IPS-20b (cell line): ENCODE measurements around the gene ALG1.
A peak's percentile ranks its signal among the peaks of the same experiment; 100 is the strongest.
"Not testable (repeated sequence)": the region's sequence is repeated elsewhere in the genome, so short reads cannot be mapped to it uniquely, and the experiment has no call there.

Experiments used
- H3K27ac ChIP-seq: one replicate; pipeline ENCODE4 v1.5.1; 2013; ENCODE audit warnings: low read length
- H3K27me3 ChIP-seq: 2 replicates; pipeline ENCODE4 v1.6.1; 2013; ENCODE audit warnings: mild to moderate bottlenecking, low read length, inconsistent platforms; ENCODE audit not compliant: insufficient read depth
- H3K36me3 ChIP-seq: 2 replicates; pipeline ENCODE4 v1.6.1; 2013; ENCODE audit warnings: low read depth, mild to moderate bottlenecking, inconsistent platforms, low read length, moderate library complexity; ENCODE audit not compliant: insufficient read depth
- H3K4me1 ChIP-seq: 2 replicates; pipeline ENCODE4 v1.6.1; 2013; ENCODE audit warnings: mild to moderate bottlenecking, control low read depth, inconsistent platforms, low read length, moderate library complexity; ENCODE audit not compliant: insufficient read depth
- H3K4me3 ChIP-seq: 2 replicates; pipeline ENCODE4 v1.5.1; 2013; ENCODE audit warnings: mild to moderate bottlenecking, low read length, inconsistent platforms
- H3K9ac ChIP-seq: 2 replicates; pipeline ENCODE4 v1.6.1; 2013; ENCODE audit warnings: low read depth, mild to moderate bottlenecking, inconsistent platforms, low read length, moderate library complexity
- H3K9me3 ChIP-seq: 2 replicates; pipeline ENCODE4 v1.6.1; 2013; ENCODE audit warnings: mild to moderate bottlenecking, low read depth, low read length, inconsistent platforms; ENCODE audit not compliant: insufficient read depth

The ALG1 gene

DNA sequence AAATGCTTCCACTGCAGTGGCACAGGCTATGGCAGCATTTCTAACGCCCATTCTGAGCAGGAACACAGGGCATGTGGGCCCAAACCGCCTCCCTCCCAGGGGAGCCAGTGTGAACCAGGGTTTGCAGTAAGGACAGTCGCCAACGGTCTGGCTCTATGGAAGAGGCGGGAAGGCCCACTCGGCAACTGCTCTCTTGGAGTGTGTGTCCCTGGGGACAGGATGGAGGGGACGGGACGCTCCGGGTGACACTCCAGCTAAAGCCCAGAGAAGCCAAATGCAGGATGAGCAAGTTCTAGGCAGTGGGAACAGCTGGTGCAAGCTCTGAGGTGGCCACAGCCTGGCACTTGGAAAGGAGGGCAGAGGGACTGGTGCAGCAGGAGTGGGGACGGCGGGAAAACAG is 22.1 kb downstream of the ALG1 start:
- H3K4me3 ChIP-seq, H3K4me1 ChIP-seq, H3K9ac ChIP-seq, H3K27me3 ChIP-seq, H3K9me3 ChIP-seq, H3K27ac ChIP-seq: not testable (repeated sequence)
- H3K36me3 ChIP-seq: peaks cover 15% of the 10 kb centered on the region; the same call in 1 of the 2 replicates

DNA sequence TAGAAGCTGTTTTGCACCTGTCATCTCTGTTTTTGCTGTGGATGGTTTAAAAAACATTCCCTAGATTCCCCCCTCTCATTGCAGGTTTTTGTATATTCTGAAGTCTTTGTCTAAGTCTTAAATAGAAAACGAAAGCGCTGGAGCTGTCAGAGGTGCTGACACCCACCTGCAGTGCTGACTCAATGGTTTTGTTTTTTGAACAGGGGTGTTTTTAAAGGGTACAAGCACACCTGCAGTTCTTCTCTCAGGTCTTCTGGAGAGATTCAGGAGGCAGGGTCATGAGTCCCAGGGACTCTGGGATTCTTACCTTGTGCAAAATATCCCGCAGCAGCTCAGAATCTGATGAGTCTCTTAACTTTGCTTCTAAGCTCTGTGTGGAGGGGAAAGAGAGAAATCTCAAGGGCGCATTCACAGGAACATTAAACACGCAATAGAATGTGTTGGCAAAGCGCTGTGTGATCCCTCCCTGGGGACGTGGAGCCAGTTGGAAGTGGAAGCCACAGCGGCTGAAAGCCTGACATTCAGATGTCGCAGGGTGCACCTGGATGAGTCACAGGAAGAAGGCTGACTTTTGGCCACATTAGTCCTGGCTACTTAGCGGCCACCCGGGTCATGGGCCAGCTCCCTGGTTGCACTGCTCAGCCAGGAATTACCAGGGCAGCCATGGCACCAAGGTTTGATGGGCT is 23.6 kb downstream of the ALG1 start:
- H3K4me1 ChIP-seq, H3K27ac ChIP-seq, H3K4me3 ChIP-seq, H3K36me3 ChIP-seq, H3K9ac ChIP-seq, H3K27me3 ChIP-seq, H3K9me3 ChIP-seq: not testable (repeated sequence)

DNA sequence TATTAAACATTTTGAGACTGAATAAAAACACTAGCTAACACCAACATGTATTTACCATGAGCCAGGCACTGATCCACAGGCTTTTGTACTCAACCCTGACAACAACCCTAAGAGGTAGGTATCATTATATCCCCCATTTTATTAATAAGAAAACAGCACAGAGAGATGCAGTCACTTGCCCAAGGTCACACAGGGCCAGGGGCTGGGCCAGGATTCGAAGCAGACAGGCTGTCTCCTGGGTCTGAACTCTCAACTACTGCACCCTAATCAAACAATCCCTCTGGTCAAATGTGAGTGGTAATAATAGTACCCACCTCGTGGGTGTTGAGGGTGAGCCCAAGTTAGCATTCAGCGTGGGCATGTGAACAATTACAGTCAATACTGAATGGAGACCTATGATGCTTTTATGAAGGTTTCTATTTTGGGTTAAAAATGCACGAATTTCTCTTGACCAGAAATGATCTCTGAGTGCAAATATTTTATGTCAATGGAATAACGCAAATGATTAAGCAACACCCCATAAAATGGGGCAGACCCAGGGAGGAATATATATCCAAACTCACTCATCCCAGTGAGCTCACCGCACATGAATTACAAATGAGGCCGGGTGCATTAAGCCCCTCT is 24.9 kb downstream of the ALG1 start:
- H3K36me3 ChIP-seq, H3K27ac ChIP-seq, H3K9me3 ChIP-seq, H3K4me1 ChIP-seq, H3K27me3 ChIP-seq: not testable (repeated sequence)
- peak overlapping the region; percentile 90 for H3K4me3 ChIP-seq
- H3K9ac ChIP-seq: peak overlapping the region; percentile 79; the same call in 1 of the 2 replicates

DNA sequence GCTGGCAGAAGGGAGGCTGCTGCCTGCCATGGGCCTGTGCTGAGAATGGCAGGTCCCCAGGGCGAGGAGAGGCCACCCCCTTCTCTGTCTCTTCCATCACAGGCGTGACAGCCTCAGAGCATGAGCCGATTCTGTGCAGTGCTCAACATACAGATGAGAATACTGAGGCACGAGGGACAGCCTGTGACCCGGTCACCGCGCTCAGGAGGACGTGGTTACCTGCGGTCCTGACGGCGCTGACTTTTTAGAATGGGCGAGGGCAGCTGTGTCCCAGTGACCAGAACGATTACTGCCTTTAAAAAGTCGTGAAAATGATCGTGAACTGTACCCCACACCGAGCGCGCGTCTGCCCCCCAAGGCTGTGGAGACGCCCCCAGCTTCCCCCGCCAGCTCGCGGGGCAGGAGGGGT is 25.4 kb downstream of the ALG1 start:
- Histone ChIP-seq H3K27ac (peak overlapping the region; percentile 71), H3K4me3 (peak overlapping the region; percentile 90), H3K9ac (peak overlapping the region; percentile 79; the same call in 1 of the 2 replicates)
- not testable (repeated sequence) for H3K36me3 ChIP-seq, H3K27me3 ChIP-seq, H3K9me3 ChIP-seq, H3K4me1 ChIP-seq

DNA sequence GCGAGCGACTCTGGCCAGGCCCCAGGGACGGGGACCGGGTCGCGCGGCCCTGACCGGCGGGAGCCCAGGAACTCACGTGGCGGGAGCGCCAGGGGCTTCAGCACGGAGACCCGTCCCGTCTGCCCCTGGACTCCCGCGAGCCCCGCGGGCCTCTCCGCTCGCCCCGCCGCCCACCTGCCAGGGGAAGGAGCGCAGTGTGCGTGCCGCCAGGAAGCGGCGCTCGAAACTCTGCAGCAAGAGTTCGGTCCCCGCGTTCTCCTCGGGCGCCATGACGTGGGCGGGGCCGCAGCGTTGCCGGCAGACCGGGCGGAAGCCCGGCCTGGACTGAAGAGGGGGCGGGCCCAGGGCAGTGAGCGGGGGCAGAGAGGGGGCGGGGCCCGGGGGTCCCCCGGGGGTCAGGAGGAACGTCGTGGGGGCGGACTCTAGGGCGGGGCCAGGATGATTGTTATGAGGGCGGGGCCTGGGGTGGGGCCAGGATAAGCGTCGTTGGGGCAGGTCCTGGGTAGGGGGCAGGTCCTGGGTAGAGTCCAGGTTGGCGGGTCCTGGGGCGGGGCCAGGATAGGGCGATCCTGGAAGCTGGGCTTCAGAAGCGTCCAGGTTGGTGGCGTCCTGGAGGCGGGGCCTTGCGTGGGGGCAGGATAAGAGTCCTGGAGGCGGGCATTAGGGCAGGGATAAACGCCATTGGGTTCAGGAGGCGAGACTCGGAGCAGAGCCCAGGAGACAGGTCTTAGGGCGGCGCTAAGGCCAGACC is 26.0 kb downstream of the ALG1 start, which contains the start of gene EEF2KMT:
Gene EEF2KMT (minus strand): TSS at position 326 of the 751 bp plus-strand sequence. CDS start 56 bp downstream, at position 270.
- H3K36me3 ChIP-seq, H3K27me3 ChIP-seq, H3K4me1 ChIP-seq, H3K9me3 ChIP-seq: not testable (repeated sequence)
- Histone ChIP-seq H3K9ac (peak within 1 kb of the TSS; percentile 79; the same call in 1 of the 2 replicates), H3K4me3 (peak within 1 kb of the TSS; percentile 90), H3K27ac (peak within 1 kb of the TSS; percentile 71)

DNA sequence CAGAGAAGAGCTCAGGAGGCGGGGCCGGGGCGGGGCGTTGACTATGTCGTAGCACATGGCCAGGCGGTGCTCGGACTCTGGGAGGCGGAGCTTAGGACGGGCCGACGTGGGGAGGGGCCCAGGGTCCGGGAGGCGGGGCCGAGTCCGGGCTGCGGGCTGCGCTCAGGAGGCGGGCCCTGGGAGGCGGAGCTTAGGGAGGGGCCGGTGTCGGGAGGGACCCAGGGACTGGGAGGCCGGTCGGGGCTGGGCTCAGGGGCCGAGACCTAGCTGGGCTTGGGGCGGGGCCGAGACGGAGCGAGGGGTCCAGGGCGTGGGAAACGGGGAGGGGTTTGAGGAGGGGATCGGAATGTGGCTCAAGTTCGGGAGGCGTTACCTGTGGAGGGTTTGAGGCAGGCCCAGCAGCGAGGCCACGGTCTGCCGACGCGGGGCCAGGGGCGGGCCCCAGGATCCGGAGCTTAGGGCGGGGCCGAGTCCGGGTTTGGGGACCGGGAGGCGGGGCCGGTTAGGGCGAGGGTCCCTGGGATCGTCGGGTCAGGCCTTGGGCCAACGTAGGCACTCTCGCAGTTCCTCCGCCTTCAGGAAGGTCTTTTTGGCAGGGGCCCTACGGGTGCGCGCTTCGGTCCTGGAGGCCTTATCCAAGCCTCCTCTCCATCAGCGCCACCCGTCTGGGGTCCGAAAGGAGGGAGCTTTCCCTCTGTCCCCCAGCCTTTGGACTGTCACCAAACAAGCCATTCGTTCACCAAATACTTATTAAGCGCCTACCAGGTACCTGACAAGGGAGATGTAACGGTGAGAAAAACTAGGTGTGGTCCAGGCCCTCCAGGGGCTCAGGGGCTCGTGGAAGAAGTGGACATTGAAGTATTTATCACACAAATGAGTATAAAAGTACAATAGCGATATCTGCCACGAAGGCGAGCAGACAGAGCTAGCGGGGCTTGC is 26.8 kb downstream of the ALG1 start:
- H3K9ac ChIP-seq: peak overlapping the region; percentile 45; the same call in 1 of the 2 replicates
- H3K4me3 ChIP-seq: peak overlapping the region; percentile 75
- not testable (repeated sequence) for H3K9me3 ChIP-seq, H3K36me3 ChIP-seq, H3K4me1 ChIP-seq, H3K27ac ChIP-seq, H3K27me3 ChIP-seq

DNA sequence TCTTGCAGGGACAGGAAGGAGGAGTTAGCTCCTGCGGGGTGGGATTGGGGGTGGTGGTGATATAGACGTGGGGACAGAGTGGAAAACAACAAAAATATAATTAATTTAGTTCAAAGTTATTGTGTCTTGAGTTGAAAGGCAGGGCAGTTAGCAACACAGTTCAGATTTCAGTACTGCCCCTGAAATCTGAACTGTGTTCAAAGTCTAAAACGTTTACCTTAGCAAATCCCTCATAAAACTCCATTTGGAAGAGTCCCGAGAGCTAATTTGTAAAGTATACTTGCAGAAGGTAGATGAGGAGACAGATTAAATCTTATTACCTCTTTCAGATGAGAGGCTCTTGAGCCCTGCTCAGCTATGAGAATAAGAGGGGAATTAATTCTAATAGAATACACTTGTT is 27.5 kb downstream of the ALG1 start:
- not testable (repeated sequence) for H3K9me3 ChIP-seq, H3K36me3 ChIP-seq, H3K9ac ChIP-seq, H3K4me1 ChIP-seq, H3K27ac ChIP-seq, H3K27me3 ChIP-seq
- H3K4me3 ChIP-seq: peak overlapping the region; percentile 75; the same call in 1 of the 2 replicates

DNA sequence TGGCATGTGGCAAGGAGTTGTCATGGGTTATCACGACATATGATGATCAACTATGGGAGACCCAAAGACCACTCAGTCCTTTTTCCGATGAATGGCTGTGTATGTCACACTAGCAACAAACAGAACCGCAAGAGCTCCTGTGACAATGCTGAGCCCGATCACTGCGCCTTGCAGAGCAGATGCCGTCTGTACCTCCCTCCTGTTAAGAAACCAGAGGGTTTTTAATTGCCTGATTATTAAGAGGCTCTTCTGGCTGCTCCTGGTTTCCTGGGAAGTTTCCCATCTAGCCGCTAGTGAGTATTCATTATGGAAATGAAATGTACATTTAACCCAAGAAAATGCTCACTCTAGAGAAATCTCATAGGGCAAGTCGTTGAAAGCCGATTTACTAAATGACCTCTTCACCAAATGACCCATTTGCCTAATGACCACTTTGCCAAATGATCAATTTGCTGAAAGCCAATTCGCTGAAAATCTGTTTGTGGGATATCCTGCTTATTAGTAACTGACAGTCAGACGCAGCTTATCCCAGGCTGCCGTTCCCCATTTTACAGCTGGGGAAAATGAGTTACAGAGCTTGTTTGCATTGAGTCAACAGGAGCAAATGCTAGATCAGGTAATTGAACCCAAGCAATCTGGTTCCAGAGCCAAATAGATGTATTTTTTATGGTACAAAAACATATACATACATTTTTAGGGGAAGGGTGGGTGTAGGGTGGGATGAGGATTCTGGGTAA is 31.8 kb downstream of the ALG1 start:
- not testable (repeated sequence) for H3K9me3 ChIP-seq, H3K27ac ChIP-seq, H3K9ac ChIP-seq, H3K4me1 ChIP-seq, H3K36me3 ChIP-seq, H3K27me3 ChIP-seq, H3K4me3 ChIP-seq

DNA sequence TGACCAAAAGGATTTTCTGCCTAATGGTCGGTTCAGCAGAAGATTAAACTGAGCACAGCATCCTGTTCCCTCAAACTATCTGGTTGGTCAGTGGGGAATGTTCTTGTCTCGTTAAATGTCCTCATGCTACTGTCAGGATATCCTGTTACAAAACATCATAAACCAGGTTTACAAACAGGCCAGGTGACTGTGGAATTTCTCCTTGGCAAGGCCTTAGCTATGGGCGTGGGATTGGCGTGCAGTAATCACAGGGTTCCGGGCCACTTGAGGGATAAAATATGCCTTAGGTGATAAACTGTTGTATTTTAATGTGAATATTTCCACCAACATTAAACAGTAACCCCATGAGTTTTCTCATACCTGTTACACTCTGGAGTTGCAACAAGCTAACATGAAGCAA is 33.4 kb downstream of the ALG1 start:
- not testable (repeated sequence) for H3K4me3 ChIP-seq, H3K9ac ChIP-seq, H3K4me1 ChIP-seq, H3K27me3 ChIP-seq, H3K27ac ChIP-seq, H3K36me3 ChIP-seq, H3K9me3 ChIP-seq

DNA sequence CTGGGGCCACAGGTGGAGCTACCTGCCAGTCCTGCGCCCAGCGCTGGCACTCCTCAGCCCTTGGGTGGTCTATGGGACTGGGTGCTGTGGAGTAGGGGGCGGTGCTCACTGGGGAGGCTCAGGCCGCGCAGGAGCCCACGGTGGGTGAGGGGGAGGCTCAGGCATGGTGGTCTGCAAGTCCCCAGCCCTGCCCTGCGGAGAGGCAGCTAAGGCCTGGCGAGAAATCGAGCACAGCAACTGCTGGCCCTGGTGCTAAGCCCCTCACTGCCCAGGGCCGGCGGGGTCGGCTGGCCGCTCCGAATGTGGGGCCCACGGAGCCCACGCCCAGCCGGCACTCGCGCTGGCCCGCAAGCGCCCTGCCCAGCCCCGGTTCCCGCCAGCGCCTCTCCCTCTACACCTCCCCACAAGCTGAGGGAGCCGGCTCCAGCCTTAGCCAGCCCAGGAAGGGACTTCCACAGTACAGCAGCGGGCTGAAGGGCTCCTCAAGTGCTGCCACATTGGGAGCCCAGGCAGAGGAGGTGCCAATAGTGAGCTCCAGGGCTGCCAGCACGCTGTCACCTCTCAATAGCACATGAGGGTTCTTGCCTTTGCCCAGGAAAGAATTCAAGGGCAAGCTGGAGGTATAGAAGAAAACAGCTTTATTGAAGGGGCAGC is 37.0 kb downstream of the ALG1 start:
- H3K4me1 ChIP-seq: no peaks in the 10 kb centered on the region
- no peaks in the 10 kb centered on the region for H3K36me3 ChIP-seq
- H3K9ac ChIP-seq: no peak overlapping the region
- H3K9me3 ChIP-seq: no peaks in the 10 kb centered on the region
- H3K27me3 ChIP-seq: no peaks in the 10 kb centered on the region
- H3K4me3 ChIP-seq: no peak overlapping the region
- no peak overlapping the region for H3K27ac ChIP-seq
